Natural killer cell treated with Interleukin-12 subunit alpha and Interleukin-12 subunit beta and Interleukin-15 and Interleukin-18, amount 100 ng/mL, for 72 hours (primary cell): ENCODE measurements around the gene SERAC1. TPM values are rescaled to one million over a fixed set of nuclear protein-coding genes. Genes with fewer than 3 reads are reported as not detected.

Experiments
- ATAC-seq, 2 donors: fragments of 150-1000 bp; cut with Tn5 transposase in 1 of 2; sonication (Bioruptor Pico), chemical (Tn5 transposase) in 1 of 2; 2 replicates each; pipeline ENCODE4 v1.10.0; 2021
- DNase-seq: peaks from one replicate; pipeline ENCODE4 v3.0.0; 2022; ENCODE audit warnings: low spot score
- H3K27ac Mint-ChIP-seq, 2 donors: 1 replicate in 1 of 2; 2 replicates in 1 of 2; pipeline ENCODE4 v1.8.0; 2022; ENCODE audit warnings: mixed read lengths in 2 of 2, mild to moderate bottlenecking in 1 of 2, moderate library complexity in 1 of 2
- H3K27me3 Mint-ChIP-seq, 2 donors: 1 replicate in 1 of 2; 2 replicates in 1 of 2; pipeline ENCODE4 v1.8.0; 2022; ENCODE audit warnings: mixed read lengths in 2 of 2
- H3K36me3 Mint-ChIP-seq: one replicate; pipeline ENCODE4 v1.8.0; 2022; ENCODE audit warnings: mixed read lengths
- H3K4me1 Mint-ChIP-seq, 2 donors: 1 replicate in 1 of 2; 2 replicates in 1 of 2; pipeline ENCODE4 v1.8.0; 2022; ENCODE audit warnings: low read depth in 2 of 2, mixed read lengths in 2 of 2, mild to moderate bottlenecking in 1 of 2
- H3K4me3 Mint-ChIP-seq: one replicate; pipeline ENCODE4 v1.8.0; 2022; ENCODE audit warnings: mixed read lengths
- H3K9me3 Mint-ChIP-seq: 2 replicates; pipeline ENCODE4 v1.8.0; 2022; ENCODE audit warnings: mixed read lengths
- total RNA-seq, 2 donors: library from RNA; stranded (reverse); gene quantifications; one replicate each; pipeline ENCODE4 v1.2.3, GENCODE V29; 2022

SERAC1 gene
- total RNA-seq, 2 donors from 2014 or later = 4.9 to 7.9 TPM

GRCh38 chr6:158072083-158072721 lies 95.9 kb downstream of the SERAC1 start:
- Mint-ChIP-seq H3K36me3 (no peaks in the 10 kb centered on the region), H3K9me3 (no peaks in the 10 kb centered on the region), H3K4me1 (peaks cover 26 to 36% of the 10 kb centered on the region in 2 donors), H3K27ac (peak overlapping the region in 1 of 2 donors; percentile 73), H3K27me3 (no peaks in the 10 kb centered on the region), H3K4me3 (no peak overlapping the region)
- ATAC-seq (peak; percentile 66 to 69), DNase-seq (peak; percentile 62)

GRCh38 chr6:158071121-158072082 lies 96.7 kb downstream of the SERAC1 start:
- peaks cover 29 to 36% of the 10 kb centered on the region in 2 donors for H3K4me1 Mint-ChIP-seq
- H3K9me3 Mint-ChIP-seq = no peaks in the 10 kb centered on the region
- ATAC-seq (no peak), DNase-seq (peak; percentile 56)
- no peak overlapping the region for H3K4me3 Mint-ChIP-seq
- no peaks in the 10 kb centered on the region for H3K27me3 Mint-ChIP-seq
- H3K27ac Mint-ChIP-seq = peak overlapping the region in 1 of 2 donors; percentile 73
- no peaks in the 10 kb centered on the region for H3K36me3 Mint-ChIP-seq

DNA sequence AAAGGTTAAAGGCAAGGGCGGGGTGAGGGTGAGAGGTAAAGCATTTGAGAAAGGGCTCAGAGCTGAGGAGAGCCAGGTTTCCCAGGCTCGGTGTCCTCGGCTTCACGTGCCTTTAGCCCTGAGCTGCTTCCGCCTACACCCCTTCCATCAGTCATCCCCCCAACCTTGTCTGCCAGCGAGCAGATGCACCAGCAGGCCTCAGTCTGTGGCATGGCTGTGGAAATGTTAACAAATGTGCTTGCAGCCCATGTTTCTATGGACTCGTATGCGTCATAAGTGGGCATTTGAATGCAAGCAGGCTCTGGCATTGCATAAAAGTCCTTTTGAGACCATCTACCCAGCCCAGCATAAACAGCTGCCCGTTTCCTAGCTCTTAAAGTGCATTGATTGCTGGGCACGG lies 97.5 kb downstream of the SERAC1 start:
- H3K36me3 Mint-ChIP-seq = no peaks in the 10 kb centered on the region

GRCh38 chr6:158069800-158070195 lies 98.3 kb downstream of the SERAC1 start:
- peak overlapping the region in 1 of 2 donors; percentile 66 for H3K27ac Mint-ChIP-seq

More for the DNA sequence above, 97.5 kb downstream of the SERAC1 start:
- ATAC-seq = no peak
- peak; percentile 20 for DNase-seq
- Mint-ChIP-seq H3K27ac (peak overlapping the region in 1 of 2 donors; percentile 66), H3K4me3 (no peak overlapping the region), H3K4me1 (peaks cover 36% of the 10 kb centered on the region in 2 donors), H3K27me3 (no peaks in the 10 kb centered on the region), H3K9me3 (no peaks in the 10 kb centered on the region)

DNA sequence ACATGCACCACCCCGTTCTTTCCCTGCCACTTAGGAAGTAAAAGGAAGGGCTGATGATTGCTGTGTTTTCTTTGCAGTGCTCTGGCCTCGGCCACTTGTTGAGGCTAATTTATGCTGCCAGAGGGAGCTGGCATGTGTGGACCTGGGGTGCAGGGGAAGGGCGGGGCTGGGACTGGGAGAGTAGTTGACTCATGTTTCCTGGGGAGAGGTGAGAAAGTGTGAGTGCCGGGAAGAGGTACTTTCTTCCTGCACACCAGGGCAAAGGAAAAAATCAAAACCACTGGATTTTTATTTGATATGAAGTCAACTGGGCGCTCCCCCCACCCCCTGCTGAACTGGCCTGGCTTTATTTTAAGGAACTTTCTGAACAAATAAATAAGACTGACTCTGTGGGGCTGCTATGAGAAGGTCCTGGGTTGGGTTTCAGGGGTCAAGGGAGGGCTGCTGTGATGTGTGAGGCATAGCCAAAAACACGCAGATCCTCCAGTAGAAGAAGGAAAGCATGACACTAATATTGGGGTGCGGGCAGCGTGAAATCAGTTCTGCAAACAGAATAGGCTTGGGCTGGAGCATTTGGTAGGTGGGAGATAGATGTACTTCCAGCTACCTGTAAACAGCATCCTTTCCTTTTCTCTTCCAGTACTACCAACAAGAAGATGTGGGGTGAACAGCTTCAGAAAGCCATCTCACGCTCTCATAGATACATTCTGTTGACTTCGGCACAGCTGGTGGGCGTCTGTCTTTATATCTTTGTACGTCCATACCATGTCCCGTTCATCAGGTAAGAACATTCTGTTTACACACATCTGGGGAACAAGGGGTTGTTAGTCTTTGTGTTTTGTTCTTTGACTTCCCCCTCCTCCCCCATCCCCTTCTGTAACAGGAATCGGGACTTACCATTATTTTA lies 98.9 kb downstream of the SERAC1 start:
- H3K4me1 Mint-ChIP-seq = peaks cover 36% of the 10 kb centered on the region in 2 donors
- ATAC-seq = peak; percentile 58 to 67
- H3K27me3 Mint-ChIP-seq = no peaks in the 10 kb centered on the region
- peak; percentile 49 for DNase-seq
- peak overlapping the region; percentile 43 for H3K4me3 Mint-ChIP-seq
- no peaks in the 10 kb centered on the region for H3K36me3 Mint-ChIP-seq
- peak overlapping the region; percentile 34 to 66 for H3K27ac Mint-ChIP-seq
- no peaks in the 10 kb centered on the region for H3K9me3 Mint-ChIP-seq

More at GRCh38 chr6:158069800-158070195, 98.3 kb downstream of the SERAC1 start:
- peak; percentile 5 for DNase-seq
- Mint-ChIP-seq H3K4me1 (peaks cover 36% of the 10 kb centered on the region in 2 donors), H3K27me3 (no peaks in the 10 kb centered on the region), H3K9me3 (no peaks in the 10 kb centered on the region), H3K4me3 (no peak overlapping the region), H3K36me3 (no peaks in the 10 kb centered on the region)
- ATAC-seq = no peak

GRCh38 chr6:158068156-158068892 lies 99.7 kb downstream of the SERAC1 start:
- ATAC-seq (peak in 1 of 2 donors; percentile 16), DNase-seq (peak; percentile 42)
- Mint-ChIP-seq H3K27ac (peak overlapping the region in 1 of 2 donors; percentile 66), H3K36me3 (no peaks in the 10 kb centered on the region), H3K4me3 (peak overlapping the region; percentile 43), H3K9me3 (no peaks in the 10 kb centered on the region), H3K27me3 (no peaks in the 10 kb centered on the region), H3K4me1 (peaks cover 36% of the 10 kb centered on the region in 2 donors)

- H3K4me3 Mint-ChIP-seq = no peak overlapping the region
- no peak for ATAC-seq
- no peaks in the 10 kb centered on the region for H3K27me3 Mint-ChIP-seq
- H3K4me1 Mint-ChIP-seq = peaks cover 36% of the 10 kb centered on the region in 2 donors
- H3K27ac Mint-ChIP-seq = peak overlapping the region; percentile 32 to 66
- DNase-seq = peak; percentile 45
- no peaks in the 10 kb centered on the region for H3K9me3 Mint-ChIP-seq
- H3K36me3 Mint-ChIP-seq = no peaks in the 10 kb centered on the region
Observed at GRCh38 chr6:158067436-158068015, 100.5 kb downstream of the SERAC1 start.

- H3K4me1 Mint-ChIP-seq = peaks cover 30 to 31% of the 10 kb centered on the region in 2 donors
- no peak for ATAC-seq
- H3K27ac Mint-ChIP-seq = peak overlapping the region in 1 of 2 donors; percentile 4
- H3K9me3 Mint-ChIP-seq = no peaks in the 10 kb centered on the region
- H3K27me3 Mint-ChIP-seq = no peaks in the 10 kb centered on the region
- peak; percentile 15 for DNase-seq
- no peaks in the 10 kb centered on the region for H3K36me3 Mint-ChIP-seq
- H3K4me3 Mint-ChIP-seq = no peak overlapping the region
Observed at GRCh38 chr6:158066136-158066781, 101.8 kb downstream of the SERAC1 start.

DNA sequence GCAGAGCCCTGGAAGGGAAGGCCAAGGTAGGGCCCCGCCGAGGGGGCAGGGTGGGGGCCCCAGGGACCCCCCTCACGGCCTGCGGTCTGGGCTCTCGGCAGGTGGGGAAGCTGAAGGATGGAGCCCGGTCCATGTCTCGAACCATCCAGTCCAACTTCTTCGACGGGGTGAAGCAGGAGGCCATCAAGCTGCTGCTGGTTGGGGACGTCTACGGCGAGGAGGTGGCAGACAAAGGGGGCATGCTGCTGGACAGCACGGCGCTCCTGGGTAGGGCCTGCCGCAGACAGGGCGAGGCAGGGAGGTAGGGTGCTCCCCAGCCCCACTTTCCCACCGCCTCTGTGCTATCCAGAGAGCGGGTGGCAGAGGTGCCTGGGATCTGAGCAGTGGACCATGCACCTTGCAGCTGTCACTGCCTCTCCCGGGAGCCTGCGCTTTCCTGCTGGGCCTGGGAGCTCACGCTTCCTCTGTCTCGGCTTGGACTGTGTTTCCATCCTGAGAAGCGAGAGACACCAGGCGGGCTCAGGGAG lies 103.3 kb downstream of the SERAC1 start:
- Mint-ChIP-seq H3K4me1 (peaks cover 23 to 29% of the 10 kb centered on the region in 2 donors), H3K4me3 (no peak overlapping the region), H3K36me3 (no peaks in the 10 kb centered on the region), H3K27me3 (no peaks in the 10 kb centered on the region), H3K27ac (no peak overlapping the region), H3K9me3 (no peaks in the 10 kb centered on the region)
- ATAC-seq (no peak), DNase-seq (peak; percentile 53)

- no peaks in the 10 kb centered on the region for H3K36me3 Mint-ChIP-seq
- no peak overlapping the region for H3K27ac Mint-ChIP-seq
Observed at GRCh38 chr6:158063736-158064135, 104.3 kb downstream of the SERAC1 start.

DNA sequence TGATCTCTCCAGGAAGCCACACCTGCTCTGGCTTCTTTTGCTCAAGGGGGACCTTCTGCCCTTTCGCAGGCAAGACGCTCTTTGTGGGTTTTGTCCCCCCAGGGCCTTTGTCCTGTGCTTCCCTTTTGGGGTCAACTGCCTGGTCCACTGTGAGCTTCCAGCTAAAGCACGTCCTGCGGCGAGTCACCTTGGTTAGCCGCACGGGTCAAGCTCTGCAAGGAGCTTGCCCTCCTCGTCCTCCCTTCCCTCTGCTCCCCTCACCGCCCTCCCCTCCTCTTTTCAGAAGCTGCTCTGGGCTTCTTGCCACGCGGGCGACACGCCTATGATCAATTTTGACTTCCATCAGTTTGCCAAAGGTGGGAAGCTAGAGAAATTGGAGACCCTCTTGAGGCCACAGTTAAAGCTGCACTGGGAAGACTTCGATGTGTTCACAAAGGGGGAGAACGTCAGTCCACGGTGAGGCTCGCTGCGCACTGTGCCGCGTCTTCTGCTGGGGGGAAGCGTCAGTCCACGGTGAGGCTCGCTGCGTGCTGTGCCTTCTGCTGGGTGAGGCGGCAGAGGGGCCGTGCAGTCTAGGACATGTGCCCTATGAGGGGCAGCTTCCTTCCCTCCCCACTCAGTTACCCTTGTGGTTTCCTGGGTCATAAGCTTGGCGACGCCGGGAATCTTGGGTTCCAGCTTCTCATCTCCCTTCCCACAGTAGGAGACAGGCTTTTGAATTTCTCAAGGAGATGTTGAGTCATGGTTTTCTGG lies 106.2 kb downstream of the SERAC1 start:
- no peaks in the 10 kb centered on the region for H3K36me3 Mint-ChIP-seq
- ATAC-seq (no peak), DNase-seq (peak; percentile 57)
- H3K4me1 Mint-ChIP-seq = peaks cover 15 to 18% of the 10 kb centered on the region in 2 donors
- H3K27me3 Mint-ChIP-seq = no peaks in the 10 kb centered on the region
- H3K27ac Mint-ChIP-seq = no peak overlapping the region
- H3K4me3 Mint-ChIP-seq = no peak overlapping the region
- no peaks in the 10 kb centered on the region for H3K9me3 Mint-ChIP-seq

More at GRCh38 chr6:158063736-158064135, 104.3 kb downstream of the SERAC1 start:
- H3K27me3 Mint-ChIP-seq = no peaks in the 10 kb centered on the region
- peak; percentile 51 for DNase-seq
- no peak for ATAC-seq
- peaks cover 14 to 19% of the 10 kb centered on the region in 2 donors for H3K4me1 Mint-ChIP-seq
- no peaks in the 10 kb centered on the region for H3K9me3 Mint-ChIP-seq
- H3K4me3 Mint-ChIP-seq = no peak overlapping the region
